Kasumi-1 (cell line): Measurements from ENCODE around the gene STAMBPL1.

Experiments
- DNase-seq, 2 experiments: peaks; one replicate each; lab custom pipeline; 2025; lab: John Stamatoyannopoulos, UW

Gene STAMBPL1

DNA sequence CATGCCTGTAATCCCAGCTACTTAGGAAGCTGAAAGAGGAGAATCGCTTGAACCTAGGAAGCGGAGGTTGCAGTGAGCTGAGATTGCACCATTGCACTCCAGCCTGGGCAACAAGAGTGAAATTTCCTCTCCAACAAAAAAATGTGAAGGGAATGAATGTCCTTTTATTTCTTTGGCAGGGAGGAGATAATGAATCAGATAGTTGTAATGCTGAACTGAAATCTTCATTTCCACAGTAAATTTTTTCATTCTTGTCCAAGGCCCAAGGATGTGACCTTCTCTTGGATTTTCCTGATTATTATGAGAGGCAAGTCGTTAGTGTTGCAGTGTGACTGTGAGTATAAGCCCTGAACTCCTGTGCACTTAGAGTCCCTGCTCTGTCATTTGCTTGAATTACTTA lies 13.6 kb downstream of the STAMBPL1 start:
- DNase-seq = no peak

DNA sequence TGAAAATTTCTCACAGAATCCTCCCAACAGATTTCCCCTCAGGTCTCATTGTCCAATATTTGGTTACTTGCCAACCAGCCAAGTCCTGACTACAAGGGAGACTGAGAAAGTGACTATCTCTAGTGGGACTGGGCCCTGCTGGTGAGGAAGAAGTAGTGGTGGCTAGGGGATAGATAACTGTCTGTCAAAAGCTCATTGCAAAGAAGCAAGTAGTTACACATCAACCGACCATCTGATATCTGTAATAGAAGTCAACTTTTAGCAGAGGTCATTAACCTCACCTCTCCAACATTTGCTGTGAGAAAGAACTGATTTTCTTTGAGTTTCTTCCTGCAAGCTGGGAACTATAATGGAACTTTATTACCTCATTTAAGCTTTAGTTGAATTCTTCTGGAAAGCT lies 15.2 kb downstream of the STAMBPL1 start:
- peak in 1 of 2 experiments; percentile 18 for DNase-seq

GRCh38 chr10:88896372-88896993 lies 16.4 kb downstream of the STAMBPL1 start:
- DNase-seq = no peak

GRCh38 chr10:88896994-88897853 lies 17.2 kb downstream of the STAMBPL1 start:
- DNase-seq = no peak

- DNase-seq = no peak
Measured at GRCh38 chr10:88898727-88899126, 18.7 kb downstream of the STAMBPL1 start.

DNA sequence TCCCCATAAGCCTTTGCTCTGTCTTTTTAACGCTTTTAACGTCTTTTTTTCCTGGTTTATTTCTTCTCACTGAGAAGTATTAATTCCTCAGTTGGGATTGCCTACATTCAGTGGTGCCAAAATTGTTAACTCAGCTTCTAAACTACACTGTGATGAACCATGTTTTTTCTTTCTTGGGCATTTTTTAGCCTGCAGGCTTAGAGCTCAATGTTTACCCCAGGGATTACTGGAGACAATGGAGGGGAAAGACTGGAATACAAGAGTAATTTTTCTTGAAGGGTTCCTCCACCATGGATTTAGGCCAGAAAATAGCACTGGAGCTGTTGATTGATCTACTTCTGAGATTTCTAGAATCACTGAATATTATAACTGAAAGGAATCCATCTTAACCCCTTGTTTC lies 19.8 kb downstream of the STAMBPL1 start:
- DNase-seq = no peak

DNA sequence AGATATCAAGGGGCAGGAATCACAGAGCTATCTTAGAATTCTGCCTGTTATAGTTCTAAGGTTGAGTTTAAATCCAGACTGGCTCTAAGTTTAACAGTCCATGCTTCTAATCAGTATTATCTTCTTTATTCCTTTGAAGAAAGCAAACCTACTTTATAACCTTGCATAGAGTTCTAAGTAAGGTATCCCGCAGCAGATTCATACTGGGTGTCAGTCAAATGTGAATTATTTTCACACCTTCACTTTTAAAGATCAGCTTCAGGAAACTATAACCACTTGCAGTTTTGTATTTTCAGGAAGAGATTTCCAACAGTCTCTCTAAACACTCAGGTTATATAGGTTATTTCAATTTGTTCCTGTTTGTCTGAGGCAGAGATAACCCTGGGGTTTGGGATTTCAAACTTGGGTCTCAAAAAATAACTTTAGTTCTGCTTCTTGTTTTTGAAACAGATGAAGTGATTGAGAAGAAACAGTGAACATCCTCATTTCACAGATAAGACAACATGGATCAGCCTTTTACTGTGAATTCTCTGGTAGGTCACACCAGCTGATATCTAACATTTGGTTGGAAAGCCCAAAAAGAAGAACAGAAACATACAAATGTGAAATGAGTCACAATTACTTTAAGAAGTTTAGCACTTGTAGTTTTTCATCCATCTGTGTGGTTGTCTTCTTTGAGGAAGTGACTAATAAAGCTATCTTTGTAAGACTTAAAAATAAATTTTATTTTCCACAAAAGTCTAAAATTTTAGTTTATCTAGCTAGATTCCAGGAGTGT lies 21.4 kb downstream of the STAMBPL1 start:
- DNase-seq = peak; percentile 54 to 56

DNA sequence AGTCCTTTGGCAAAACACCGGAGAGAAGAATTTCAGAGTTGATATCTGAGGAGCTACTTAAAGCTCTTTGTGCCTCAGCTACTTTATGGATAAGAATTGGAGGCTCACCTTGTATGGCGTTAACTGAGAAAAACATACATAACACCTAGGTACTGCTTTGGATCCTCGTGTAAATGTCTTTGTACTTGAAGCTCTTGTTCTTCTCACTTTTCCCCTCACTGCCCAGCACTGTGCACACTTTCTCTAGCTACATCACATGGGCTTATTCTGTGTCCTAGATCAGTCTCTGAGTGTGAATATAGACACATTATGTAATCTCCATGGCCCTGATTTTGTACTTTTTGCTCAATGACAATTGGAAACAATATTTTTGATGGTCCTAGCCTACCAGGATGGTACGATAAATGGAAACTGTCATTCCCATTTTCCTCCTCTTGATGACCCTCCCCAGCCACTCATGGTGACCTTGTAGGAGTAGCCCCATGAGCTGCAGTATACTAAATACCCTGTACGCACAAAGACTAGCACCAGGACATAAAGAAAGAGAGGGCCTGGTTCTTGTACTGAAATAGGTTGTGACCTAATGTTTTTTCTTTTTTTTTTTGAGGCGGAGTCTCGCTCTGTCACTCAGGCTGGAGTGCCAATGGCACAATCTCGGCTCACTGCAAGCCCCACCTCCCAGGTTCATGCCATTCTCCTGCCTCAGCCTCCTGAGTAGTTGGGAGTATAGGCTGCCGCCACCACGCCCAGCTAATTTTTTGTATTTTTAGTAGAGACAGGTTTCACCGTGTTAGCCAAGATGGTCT lies 22.1 kb downstream of the STAMBPL1 start:
- DNase-seq = no peak

DNA sequence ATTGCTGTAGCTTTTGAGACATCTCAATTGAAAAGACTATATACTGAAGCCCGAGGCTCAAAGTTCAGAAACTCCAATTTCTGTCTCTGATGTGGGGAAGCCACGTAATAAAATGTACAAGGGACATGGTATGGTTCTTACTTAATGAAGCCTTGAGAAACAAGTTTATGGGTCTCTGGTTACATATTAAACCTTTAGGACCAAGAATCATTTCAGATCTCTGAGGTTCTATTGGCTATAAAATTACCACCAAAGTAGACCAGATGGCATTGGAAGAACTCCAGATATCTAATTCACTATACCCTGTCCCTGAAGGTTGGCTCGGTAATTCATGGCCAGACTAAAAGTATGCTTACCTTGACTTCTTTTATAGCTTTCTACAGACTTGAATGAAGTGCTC lies 23.7 kb downstream of the STAMBPL1 start:
- no peak for DNase-seq

GRCh38 chr10:88906921-88907320 lies 26.9 kb downstream of the STAMBPL1 start:
- DNase-seq = no peak

GRCh38 chr10:88908194-88908593 lies 28.1 kb downstream of the STAMBPL1 start:
- no peak for DNase-seq

DNA sequence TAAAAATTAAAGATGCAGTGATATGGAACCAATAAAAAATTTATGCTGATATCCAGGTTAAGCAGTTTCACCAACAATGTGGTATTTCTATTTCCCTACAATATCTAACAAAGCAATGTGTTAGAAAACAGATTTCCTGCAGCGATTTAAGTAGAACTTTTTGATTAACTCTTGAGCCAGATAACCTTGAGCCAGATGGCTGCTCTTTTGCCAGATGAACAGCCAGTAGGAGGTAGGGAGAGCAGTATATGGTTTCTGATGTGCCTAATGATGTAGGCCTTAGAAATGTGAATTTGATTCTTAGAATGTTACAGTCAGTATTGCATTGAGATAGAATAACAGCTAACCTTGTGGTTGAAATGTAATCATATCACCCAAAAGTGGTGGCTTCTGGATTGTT lies 31.1 kb downstream of the STAMBPL1 start:
- DNase-seq = no peak

DNA sequence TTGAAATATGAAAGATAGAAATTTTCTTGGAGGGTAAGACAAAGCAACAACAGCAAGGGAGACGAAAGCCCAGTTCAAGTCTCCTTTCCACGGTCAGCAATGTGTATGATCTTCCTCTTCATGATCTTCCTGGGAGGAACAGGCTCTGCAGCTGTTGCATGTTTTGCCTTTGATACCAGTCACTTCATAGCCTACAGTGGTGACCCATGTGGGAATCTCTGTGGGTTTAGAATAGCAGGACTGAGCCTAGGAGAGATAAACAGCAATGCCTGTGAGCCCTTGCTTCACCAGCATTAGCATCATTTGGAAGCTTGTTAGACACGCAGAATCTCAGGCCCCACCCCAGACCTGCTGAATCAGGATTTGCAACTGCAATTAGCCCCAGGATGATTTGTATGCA lies 31.8 kb downstream of the STAMBPL1 start:
- DNase-seq = no peak

DNA sequence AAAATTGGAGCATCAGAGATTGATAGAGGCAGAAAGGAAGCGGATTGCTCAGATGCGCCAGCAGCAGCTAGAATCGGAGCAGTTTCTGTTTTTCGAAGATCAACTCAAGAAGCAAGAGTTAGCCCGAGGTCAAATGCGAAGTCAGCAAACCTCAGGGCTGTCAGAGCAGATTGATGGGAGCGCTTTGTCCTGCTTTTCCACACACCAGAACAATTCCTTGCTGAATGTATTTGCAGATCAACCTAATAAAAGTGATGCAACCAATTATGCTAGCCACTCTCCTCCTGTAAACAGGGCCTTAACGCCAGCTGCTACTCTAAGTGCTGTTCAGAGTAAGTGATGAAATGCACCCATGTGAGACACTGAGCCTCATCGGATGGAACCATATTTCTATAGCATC lies 33.1 kb downstream of the STAMBPL1 start:
- no peak for DNase-seq

GRCh38 chr10:88913788-88914187 lies 33.7 kb downstream of the STAMBPL1 start:
- no peak for DNase-seq

DNA sequence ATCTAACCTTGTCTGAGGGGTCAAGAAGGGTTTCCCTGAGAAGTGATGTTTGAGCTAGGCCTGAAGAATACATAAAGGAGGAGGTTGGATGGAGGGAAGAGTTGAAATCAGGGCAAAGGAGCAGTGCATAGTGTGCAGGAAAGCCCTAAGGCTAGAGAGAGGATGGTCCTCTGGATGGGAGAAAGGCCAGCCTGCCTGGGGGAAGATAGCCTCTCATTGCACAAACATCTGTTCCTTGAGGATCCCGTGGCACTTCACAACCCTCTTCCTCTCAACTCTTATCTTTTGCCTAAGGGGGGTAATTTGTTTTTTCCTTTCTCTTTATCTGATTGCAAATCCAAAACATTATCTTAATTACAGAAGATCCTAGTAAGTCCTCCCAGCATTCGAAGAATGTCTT lies 35.7 kb downstream of the STAMBPL1 start:
- DNase-seq = no peak

- DNase-seq = no peak
Measured at GRCh38 chr10:88916231-88916630, 36.2 kb downstream of the STAMBPL1 start.

DNA sequence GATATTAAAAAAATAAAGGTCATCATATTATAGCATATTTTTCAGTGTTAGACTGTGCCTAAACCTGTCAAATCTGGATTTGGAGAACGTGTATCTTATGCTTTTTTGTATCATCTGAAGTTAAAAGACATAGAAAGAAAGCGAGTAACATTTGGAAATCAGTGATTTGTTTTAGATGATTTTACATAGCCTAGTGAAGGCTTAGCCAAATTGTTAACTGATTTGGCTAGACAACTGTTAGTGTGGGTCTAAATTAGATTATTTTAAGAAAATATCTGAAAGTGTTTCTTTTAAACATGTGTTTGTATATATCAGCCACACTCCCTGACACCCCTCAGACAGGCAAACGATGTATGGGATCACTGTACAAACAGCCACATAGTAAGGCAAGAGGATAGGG lies 36.9 kb downstream of the STAMBPL1 start:
- no peak for DNase-seq

GRCh38 chr10:88918191-88918905 lies 38.3 kb downstream of the STAMBPL1 start:
- DNase-seq = no peak

DNA sequence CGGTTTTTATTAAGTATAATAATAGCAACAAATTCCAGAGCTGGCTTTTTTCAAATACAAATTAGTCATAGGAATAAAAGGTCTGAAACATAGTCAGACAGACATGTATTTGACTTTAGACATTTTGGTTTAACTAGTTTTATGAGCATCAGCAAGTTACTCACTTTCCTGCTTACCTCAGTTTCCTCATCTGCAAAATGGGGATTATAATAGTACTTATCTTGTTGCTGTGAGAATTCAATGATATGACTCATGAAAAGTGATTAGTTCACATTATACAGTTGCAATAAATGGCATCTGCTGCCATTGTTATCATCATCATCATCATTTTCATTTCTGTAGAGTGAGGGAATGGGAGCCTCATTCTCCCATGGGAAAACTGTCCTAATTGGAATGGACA lies 39.0 kb downstream of the STAMBPL1 start:
- no peak for DNase-seq

DNA sequence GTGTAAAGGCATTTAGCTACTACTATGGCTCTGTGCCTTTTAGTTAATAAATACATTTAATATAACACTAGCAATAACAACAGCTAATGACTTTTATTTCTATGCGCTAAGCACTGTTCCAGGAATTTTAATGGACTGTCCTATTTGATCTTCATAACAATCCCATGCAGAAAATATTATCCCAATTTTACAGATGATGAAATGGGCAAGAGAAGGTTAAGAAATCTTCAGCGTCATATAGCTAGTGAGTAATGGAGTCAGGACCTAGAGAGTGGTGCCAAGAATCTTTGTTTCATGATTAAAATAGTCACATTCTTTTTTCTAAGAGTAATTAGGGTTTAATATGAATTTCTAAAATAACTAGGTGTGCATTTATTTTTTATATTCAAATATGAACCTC lies 40.2 kb downstream of the STAMBPL1 start:
- no peak for DNase-seq
